GM19351 (cell line): ENCODE measurements around the gene XPO1.
"Not testable (repeated sequence)": the region's sequence is repeated elsewhere in the genome, so short reads cannot be mapped to it uniquely, and the experiment has no call there.

Source experiments
- ATAC-seq: cut with Tn5 transposase; IDR thresholded peaks from one replicate; pipeline ENCODE4 v1.9.1; 2021; ENCODE audit warnings: mild to moderate bottlenecking, moderate library complexity; ENCODE audit not compliant: unreplicated experiment

XPO1 gene

DNA sequence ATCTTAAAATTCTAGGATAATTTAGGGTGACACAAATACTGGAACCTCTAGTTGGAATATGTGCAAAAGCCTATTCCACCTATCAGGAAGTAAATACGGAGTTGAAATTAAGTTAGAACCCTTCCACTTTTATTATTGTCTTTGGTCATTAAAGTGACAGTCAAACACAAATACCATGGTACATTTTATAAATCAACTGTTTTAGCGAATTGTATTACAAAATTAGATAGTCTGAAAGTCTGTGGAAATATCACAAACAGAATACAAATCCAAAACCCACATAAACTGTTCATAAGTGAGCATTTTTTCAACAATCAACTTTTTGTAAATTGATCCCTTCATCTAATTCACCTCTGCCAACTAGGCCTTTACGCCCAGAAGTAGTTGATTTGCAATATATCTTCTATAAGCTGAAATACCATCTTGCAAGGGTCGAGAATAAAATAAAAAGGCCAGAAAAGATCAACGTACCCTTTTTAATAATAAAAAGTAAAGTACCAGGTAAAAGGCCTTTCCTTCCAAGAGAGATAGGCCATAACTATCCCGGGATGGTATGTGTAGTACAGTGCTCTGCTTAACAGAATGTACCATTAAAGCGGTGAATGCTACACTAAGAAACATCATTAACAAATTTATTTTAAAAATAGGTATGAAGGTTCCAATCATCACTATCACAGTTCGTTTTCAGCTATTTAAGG lies 68.6 kb downstream of the XPO1 start:
- ATAC-seq, result no peak

- ATAC-seq, result not testable (repeated sequence)
These were observed 69.9 kb downstream of the XPO1 start for GRCh38 chr2:61468231-61468630.

GRCh38 chr2:61465045-61465444 lies 73.1 kb downstream of the XPO1 start:
- ATAC-seq, result no peak

GRCh38 chr2:61463769-61464475 lies 74.2 kb downstream of the XPO1 start:
- ATAC-seq, result peak; percentile 16

- ATAC-seq, result no peak
These were observed 76.8 kb downstream of the XPO1 start for GRCh38 chr2:61461404-61461803.

DNA sequence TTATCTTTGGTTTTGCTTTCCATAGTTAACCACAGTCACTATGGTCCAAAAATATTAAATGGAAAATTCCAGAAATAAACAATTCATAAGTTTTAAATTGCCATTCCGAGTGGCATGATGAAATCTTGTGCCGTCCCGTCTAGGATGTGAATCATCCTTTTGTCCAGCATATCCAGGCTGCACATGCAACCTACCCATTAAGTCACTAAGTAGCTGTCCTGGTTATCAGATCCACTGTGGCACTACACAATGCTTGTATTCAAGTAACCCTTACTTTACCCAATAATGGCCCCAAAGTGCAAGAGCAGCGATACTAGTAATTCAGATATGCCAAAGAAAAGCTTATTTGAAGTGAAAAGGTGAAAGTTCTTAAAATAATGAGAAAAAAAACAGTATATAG lies 78.0 kb downstream of the XPO1 start:
- no peak for ATAC-seq

GRCh38 chr2:61456746-61457420 lies 81.3 kb downstream of the XPO1 start:
- no peak for ATAC-seq

DNA sequence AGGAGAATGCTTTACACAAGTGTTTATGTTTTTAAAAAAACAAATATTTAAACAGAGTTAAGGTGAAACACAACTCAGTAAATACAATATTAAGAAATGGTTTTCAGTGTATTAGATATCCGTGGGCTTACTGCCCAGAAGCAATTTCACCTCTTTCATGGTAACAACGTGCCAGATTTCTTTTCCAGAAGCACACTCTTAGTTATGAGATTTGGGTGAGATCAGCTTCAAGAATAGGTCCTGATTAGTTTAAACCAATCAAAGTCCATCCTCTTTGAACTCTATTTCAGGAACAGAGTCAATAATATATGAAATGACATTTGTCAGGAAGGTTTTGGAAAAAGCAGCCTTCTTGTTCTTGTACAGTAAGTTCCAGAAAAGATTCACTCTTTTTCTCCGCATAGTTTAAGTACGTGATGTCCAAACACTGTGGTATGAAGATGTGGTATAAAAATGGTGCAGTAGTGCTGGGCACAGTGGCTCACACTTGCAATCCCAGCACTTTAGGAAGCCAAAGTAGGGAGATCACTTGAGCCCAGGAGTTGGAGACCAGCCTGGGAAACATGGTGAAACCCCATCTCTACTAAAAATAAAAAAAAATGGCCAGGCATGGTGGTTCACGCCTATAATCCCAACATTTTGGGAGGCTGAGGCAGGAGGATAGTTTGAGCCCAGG lies 81.9 kb downstream of the XPO1 start:
- no peak for ATAC-seq

DNA sequence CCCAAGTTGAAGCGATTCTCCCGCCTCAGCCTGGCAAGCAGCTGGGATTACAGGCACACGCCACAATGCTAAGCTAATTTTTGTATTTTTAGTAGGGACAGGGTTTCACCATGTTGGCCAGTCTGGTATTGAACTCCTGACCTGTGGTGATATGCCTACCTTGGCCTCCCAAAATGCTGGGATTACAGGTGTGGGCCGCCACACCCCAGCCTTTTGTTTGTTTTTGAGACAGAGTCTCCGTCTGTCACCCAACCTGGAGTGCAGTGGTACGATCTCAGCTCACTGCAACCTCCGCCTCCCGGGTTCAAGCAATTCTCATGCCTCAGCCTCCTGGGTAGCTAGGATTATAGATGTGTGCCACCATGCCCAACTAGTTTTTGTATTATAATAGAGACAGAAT lies 83.2 kb downstream of the XPO1 start:
- not testable (repeated sequence) for ATAC-seq

DNA sequence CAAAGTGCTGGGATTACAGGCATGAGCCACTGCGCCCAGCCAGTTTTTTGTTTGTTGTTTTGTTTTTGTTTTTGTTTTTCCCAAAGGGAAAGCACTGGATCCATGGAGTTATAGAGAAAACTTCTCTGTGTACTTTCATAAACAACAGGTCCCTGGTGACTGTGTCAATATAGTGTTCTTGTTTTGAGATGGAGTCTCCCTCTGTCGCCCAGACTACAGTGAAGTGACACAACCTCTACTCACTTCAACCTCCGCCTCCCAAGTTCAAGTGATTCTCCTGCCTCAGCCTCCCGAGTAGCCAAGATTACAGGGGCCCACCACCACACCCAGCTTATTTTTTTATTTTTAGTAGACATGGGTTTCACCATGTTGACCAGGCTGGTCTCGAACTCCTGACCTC lies 83.8 kb downstream of the XPO1 start:
- no peak for ATAC-seq

GRCh38 chr2:61452392-61452791 lies 85.8 kb downstream of the XPO1 start:
- ATAC-seq, result no peak

DNA sequence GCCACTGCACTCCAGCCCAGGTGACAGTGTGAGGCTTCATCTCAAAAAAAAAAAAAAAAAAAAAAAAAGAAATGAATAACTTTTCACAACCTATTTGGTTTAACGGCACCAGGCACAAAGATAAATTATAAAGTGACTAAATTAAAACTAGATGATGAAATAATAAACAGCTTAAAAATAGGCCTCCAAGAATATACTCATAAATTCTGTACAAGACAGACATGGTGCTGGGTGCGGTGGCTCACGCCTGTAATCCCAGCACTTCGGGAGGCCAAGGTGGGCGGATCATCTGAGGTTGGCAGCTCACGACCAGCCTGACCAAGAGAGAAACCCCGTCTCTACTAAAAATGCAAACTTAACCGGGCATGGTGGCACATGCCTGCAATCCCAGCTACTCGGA lies 87.0 kb downstream of the XPO1 start:
- ATAC-seq, result no peak

- ATAC-seq, result no peak
These were observed 88.0 kb downstream of the XPO1 start for GRCh38 chr2:61450144-61450543.

GRCh38 chr2:61448229-61448628 lies 89.9 kb downstream of the XPO1 start:
- no peak for ATAC-seq

DNA sequence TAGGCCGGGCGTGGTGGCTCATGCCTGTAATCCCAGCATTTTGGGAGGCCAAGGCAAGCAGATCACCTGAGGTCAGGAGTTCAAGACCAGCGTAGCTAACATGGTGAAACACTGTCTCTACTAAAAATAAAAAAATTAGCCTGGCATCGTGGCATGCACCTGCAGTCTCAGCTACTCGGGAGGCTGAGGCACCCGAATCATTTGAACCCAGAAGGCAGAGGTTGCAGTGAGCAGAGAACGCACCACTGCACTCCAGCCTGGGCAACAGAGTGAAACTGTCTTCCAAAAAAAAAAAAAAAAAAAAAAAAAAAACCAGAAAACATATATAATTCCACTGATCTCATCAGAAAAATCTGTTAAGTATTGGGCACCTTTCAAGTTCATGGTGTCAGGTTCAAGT lies 91.2 kb downstream of the XPO1 start:
- ATAC-seq, result not testable (repeated sequence)

- ATAC-seq, result peak; percentile 94
These were observed 94.7 kb downstream of the XPO1 start for GRCh38 chr2:61443342-61444041.

- no peak for ATAC-seq
These were observed 98.7 kb downstream of the XPO1 start for GRCh38 chr2:61439241-61440002.

GRCh38 chr2:61438670-61439069 lies 99.5 kb downstream of the XPO1 start:
- ATAC-seq, result no peak

DNA sequence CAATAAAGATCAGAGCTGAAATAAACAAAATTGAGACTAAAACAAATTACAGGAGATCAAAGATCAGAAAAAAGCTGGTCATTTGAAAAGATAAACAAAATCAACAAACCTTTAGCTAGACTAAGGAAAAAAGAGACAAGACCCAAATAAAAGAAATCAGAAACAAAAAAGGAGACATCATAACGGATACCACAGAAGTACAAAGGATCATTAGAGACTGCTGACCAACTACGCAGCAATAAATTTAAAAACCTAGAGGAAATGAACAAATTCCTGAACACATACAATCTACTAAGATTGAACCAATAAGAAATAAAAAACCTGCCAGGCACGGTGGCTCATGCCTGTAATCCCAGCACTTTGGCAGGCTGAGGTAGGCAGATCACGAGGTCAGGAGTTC lies 101.0 kb downstream of the XPO1 start:
- no peak for ATAC-seq

DNA sequence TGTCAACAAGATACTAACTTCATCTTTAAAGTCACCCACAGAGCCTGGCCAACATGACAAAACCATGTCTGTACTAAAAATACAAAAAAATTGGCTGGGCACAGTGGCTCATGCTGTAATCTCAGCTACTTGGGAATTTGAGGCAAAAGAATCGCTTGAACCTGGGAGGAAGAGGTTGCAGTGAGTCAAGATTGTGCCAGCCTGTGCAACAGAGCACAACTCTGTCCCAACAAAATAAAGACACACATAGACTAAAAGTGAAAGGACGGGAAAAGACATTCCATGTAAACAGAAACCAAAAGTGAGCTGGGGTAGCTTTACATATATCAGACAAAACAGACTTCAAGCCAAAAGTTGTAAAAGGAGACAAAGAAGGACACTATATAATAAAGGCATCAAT lies 102.1 kb downstream of the XPO1 start:
- no peak for ATAC-seq
